SK-N-DZ (cell line): ENCODE measurements around the gene MLH1.

Experiments
- DNase-seq: peaks from one replicate; pipeline ENCODE4 v3.0.0-alpha.2; 2015; ENCODE audit warnings: low spot score
- small RNA-seq, 2 experiments: library from RNA; depleted of rRNA; stranded (forward); fragments of <200 nt; gene quantifications; one replicate each; pipeline ENCODE3, GENCODE V24; 2014

Gene MLH1

DNA sequence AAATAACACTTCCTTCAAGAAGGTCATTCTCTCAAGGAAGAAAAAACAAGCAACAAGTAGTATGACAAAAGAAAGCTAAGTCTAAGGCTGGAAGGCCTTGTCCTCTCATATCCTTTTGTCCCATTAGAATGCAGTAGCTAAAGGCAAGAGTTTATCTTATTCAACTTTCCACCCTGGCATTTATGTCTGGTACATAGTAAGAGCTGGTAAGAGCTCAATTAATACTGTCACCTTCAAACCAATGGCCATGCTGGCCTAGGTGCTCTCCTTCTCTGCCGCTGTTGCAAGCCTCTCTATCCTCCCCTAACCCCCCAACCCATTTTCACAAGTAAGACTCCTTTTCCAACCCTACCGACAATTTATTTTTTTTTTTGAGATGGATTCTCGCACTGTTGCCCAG, 99.2 kb downstream of the MLH1 start:
- no peak for DNase-seq

DNA sequence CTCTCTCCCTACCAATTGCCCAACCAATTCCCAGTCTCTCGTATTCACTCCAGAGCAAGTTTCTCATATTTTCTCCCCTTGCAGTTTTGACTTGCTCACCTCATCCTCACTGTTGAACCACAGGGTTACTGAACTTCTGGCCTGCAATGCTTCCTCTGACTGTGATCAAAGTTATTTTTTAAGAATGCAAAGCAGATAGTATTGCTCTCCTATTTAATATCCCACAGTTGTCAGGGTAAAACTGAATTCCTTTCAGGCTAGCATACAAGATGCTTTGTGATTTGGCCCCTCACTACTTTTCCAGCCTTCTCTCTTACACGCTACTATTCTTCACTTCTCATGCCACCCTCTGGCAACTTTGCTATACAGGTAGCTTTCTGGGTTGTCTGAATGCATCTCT, 100.2 kb downstream of the MLH1 start:
- no peak for DNase-seq

DNA sequence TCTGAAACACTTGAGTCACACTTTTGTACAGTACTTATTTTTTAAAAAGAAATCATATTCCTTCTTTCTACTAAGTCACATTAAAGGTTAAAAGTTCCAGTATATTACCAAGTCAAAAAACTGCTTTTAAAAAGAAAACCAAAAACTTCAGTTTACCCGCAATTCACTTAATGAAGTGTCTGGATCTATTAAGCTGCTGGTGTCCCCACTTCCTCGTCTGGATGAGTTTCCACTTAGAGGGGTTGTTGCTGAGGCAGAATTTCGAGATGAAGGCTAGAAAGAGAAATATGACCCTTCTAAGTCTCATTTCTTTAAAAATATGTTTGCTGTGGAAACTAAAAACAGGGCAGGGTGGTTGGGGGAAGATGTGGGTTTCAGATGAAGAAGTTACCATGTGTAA, 101.3 kb downstream of the MLH1 start:
- no peak for DNase-seq

DNA sequence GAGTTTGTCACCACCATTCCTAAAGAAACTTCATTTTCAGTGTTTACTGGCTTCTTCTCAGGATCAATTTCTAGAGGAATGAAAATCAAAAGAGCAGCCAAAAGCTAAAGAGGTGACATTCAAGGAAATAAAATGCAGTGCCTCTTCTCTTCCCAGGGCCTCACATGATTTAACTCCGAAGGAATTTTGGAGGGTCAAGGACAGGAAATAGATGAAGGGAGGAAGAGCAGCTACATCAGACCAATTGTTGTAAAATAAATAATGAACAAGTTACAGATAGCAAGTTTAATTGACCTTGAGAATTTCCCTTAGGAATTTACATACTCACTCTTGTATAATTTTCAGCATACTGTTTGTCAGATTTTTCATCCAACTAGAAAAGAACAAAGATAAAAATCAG, 103.0 kb downstream of the MLH1 start:
- DNase-seq = no peak

DNA sequence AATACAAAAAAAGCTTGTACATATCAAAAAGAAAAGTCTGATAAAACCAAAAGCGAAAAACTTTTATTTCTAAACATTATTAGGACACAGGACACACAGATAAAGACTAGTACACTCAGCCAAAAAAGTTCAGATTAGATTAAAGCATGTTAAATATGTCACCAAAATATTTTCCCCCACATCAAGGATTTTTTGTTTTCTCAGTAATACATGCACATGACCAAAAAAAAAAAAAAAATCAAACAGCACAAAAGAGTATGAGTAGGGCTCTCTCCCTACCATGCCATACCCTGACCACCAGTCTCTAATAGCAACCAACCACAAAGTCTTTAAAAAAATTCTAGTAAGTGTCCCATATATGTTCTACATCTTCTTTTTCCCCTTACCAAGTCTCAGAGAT, 103.7 kb downstream of the MLH1 start:
- no peak for DNase-seq

DNA sequence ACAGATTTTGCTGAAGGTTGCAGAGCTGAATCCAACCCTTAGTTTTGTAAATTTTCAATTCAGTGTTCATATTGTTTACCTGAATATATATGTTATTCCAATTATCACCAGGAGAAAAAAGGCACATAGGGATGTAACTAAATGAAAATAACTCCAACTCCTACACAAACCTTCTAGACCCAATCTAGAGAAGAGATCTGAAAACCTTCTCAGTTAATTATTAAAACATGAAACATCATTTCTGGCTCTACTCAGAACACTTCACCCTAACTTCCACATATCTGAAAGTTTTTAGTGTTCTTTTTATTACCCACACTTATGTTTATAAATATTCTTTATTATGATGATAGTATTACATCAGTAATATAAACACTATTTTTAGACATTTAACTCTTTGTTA, 104.5 kb downstream of the MLH1 start:
- no peak for DNase-seq

DNA sequence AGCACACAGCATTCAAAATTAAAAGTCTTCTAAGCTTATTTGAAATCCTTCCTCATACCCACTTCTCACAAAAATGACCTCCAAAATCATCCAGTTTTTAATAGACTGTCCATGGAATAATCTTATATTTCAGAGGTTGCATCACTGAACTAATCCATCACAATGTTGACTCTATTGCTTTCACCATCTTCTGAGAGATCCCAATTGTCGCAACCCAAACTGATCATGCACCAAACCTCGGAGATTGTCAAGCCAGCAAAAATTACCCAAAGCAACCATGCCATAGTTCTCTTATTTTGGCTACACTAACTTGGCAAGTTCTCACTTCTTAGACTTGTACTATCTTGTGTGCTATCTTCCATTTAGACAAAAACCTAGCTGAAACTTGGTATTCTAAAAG, 105.6 kb downstream of the MLH1 start:
- no peak for DNase-seq

DNA sequence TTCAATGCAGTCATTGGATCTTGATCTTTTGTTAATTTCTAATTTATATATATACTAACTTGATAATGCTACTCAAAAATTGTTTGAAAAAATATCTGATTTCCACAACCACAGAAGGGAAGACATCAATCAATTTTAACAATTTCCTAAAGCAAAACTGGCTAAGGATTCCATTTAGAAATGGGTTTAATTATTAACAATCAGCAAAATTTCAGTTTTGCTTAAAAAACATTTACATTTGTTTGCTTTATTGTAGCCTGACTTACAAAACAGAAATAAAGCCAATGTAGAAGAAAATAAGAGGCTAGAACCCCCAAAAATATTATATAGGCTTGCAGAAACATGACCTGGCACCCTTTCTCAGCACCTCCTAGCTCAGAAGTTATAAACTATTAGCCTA, 106.2 kb downstream of the MLH1 start:
- no peak for DNase-seq

DNA sequence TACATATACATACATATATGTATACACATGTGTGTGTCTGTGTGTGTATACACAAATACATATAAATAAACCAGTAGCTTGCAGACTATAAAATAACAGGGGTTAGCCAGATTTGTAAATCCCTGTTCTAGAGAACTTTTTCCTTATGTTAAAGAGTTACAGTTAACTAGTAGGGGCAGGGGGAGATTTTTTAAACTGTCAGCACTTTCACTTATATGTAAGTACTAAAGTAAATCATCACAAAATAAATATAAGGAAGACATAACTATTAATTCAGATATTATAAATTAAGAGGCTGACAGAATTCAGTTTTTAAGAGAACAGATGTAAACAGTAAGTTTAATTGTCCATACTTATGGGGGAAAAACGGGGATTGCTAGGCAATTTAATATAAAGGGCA, 107.1 kb downstream of the MLH1 start:
- DNase-seq = no peak

Small RNAs within 50 kb of the gene (small RNA-seq; reads per million reads assigned to genes)
- gene RF00019 = 0 reads per million in 2 experiments
- gene RNU6ATAC4P = 0.03 to 0.04 reads per million in 2 experiments
